Transverse colon (tissue), 4 donors: ENCODE results near the gene ATP2A1. TPM values are rescaled to one million over a fixed set of nuclear protein-coding genes. Genes with fewer than 3 reads are reported as not detected.
"Not testable (repeated sequence)": the region's sequence is repeated elsewhere in the genome, so short reads cannot be mapped to it uniquely, and the experiment has no call there.

Source experiments
- DNase-seq: peaks from one replicate; pipeline ENCODE4 v3.0.0-alpha.2; 2019
- H3K27ac ChIP-seq, 4 donors: fragments of 200-600 bp; sonication (generic); 2 replicates each; pipeline ENCODE4 v1.5.1; 2016 to 2018; ENCODE audit warnings: inconsistent platforms in 4 of 4
- H3K27me3 ChIP-seq: fragments of 200-600 bp; sonication (generic); 2 replicates; pipeline ENCODE4 v1.5.1; 2017; ENCODE audit warnings: inconsistent platforms
- H3K36me3 ChIP-seq, 4 donors: fragments of 200-600 bp; sonication (generic); 2 replicates each; pipeline ENCODE4 v1.5.1; 2017 to 2019; ENCODE audit warnings: inconsistent platforms in 4 of 4
- H3K4me1 ChIP-seq, 4 donors: fragments of 200-600 bp; sonication (generic); 2 replicates each; pipeline ENCODE4 v1.5.1; 2017 to 2020; ENCODE audit warnings: inconsistent platforms in 4 of 4
- H3K4me3 ChIP-seq, 4 donors: fragments of 200-600 bp; sonication (generic); 1 replicate in 1 of 4; 2 replicates in 3 of 4; pipeline versions ENCODE4 v1.5.1 to v1.6.1; 2017 to 2019; ENCODE audit warnings: inconsistent platforms in 4 of 4
- H3K9me3 ChIP-seq, 2 donors: fragments of 200-600 bp; sonication (generic); 2 replicates each; pipeline ENCODE4 v1.5.1; 2017 to 2019; ENCODE audit warnings: inconsistent platforms in 2 of 2
- EP300 ChIP-seq: sonication (generic); formaldehyde crosslinking; IDR thresholded peaks from one replicate; pipeline ENCODE4 v1.6.1; 2017; ENCODE audit warnings: antibody characterized with exemption, low read depth
- POLR2A ChIP-seq: fragments of 450-650 bp; IDR thresholded peaks from one replicate; pipeline ENCODE4 v1.6.1; 2016; ENCODE audit warnings: antibody characterized with exemption, mild to moderate bottlenecking, moderate library complexity
- POLR2AphosphoS5 ChIP-seq, 3 donors: sonication (generic); formaldehyde crosslinking; IDR thresholded peaks; one replicate each; pipeline ENCODE4 v1.6.1; 2016; ENCODE audit warnings: antibody characterized with exemption in 3 of 3
- WGBS, 2 donors: methylation state at CpG; one replicate each; pipeline ENCODE4 v1.1.5; 2018; ENCODE audit warnings: low coverage in 1 of 2; 5-methylcytosine and 5-hydroxymethylcytosine counted together
- in situ Hi-C, 4 donors: fragments of 200-750 bp; cut with MboI; loops; one replicate each; pipeline versions ENCODE4 v1.15.0 to v1.15.1; 2017; ENCODE audit warnings: low sequenced_read_pairs in 3 of 4, low pct_ligation_motif_present in 1 of 4, low pct_unique_long_range_greater_than_20kb in 1 of 4
- intact Hi-C: fragments of 100-400 bp; cut with DNase I; formaldehyde crosslinking; loops from one replicate; pipeline ENCODE4 v1.15.1; 2023; ENCODE audit warnings: low total_unique reads
- total RNA-seq, 4 donors: library from RNA; depleted of rRNA; stranded (reverse); fragments of >200 nt; gene quantifications; one replicate each; pipeline ENCODE4 v1.1.0, GENCODE V29; 2016
- TF ChIP-seq, protein P1 (sequence below), 5 experiments: fragments of 200-600 bp in 3 of 5; fragments of 450-650 bp in 2 of 5; sonication (generic) in 3 of 5; IDR thresholded peaks; 1 replicate in 2 of 5; 2 replicates in 3 of 5; pipeline ENCODE4 v1.5.1; 2016 to 2017; ENCODE audit warnings: antibody characterized with exemption in 5 of 5, inconsistent platforms in 3 of 5, mild to moderate bottlenecking in 2 of 5, moderate library complexity in 1 of 5

The ATP2A1 gene
- total RNA-seq, 4 donors from 2014 or later, result 1.1 to 3.2 (median 1.4) TPM; not detected in 1

- Histone ChIP-seq H3K36me3 (no peaks in the 10 kb centered on the region), H3K27me3 (peaks cover 9% of the 10 kb centered on the region), H3K27ac (peak overlapping the region in 3 of 4 donors; percentile 24 to 45 (median 34)), H3K4me3 (peak overlapping the region; percentile 51 to 69 (median 58)), H3K9me3 (no peaks in the 10 kb centered on the region), H3K4me1 (peaks cover 5 to 17% (median 13%) of the 10 kb centered on the region in 4 donors)
- DNase-seq, result peak; percentile 22
- intact Hi-C loops (loop anchor here (2.0 kb wide), 1 partner anchor 55 kb away; no protein-coding TSS in a partner anchor), in situ Hi-C loops (no loop called here)
- TF ChIP-seq EP300, result no peak
- TF ChIP-seq, protein P1, sequence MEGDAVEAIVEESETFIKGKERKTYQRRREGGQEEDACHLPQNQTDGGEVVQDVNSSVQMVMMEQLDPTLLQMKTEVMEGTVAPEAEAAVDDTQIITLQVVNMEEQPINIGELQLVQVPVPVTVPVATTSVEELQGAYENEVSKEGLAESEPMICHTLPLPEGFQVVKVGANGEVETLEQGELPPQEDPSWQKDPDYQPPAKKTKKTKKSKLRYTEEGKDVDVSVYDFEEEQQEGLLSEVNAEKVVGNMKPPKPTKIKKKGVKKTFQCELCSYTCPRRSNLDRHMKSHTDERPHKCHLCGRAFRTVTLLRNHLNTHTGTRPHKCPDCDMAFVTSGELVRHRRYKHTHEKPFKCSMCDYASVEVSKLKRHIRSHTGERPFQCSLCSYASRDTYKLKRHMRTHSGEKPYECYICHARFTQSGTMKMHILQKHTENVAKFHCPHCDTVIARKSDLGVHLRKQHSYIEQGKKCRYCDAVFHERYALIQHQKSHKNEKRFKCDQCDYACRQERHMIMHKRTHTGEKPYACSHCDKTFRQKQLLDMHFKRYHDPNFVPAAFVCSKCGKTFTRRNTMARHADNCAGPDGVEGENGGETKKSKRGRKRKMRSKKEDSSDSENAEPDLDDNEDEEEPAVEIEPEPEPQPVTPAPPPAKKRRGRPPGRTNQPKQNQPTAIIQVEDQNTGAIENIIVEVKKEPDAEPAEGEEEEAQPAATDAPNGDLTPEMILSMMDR (IDR thresholded peaks at IDR 0.05), result no peak
- no peak for TF ChIP-seq POLR2A
- no peak for TF ChIP-seq POLR2AphosphoS5 (IDR thresholded peaks at IDR 0.05)
- WGBS, 2 donors, result 1% methylated on average over 16 of the region's 27 CpGs; no CpG with 5 or more reads in 1 of the 2 donors
Measured at GRCh38 chr16:28879261-28879840, 1.1 kb downstream of the ATP2A1 start.

GRCh38 chr16:28879841-28880588, 1.7 kb downstream of the ATP2A1 start:
- Histone ChIP-seq H3K4me3 (peak overlapping the region; percentile 51 to 69 (median 58)), H3K4me1 (peaks cover 5 to 17% (median 13%) of the 10 kb centered on the region in 4 donors), H3K27me3 (peaks cover 9% of the 10 kb centered on the region), H3K27ac (peak overlapping the region in 3 of 4 donors; percentile 24 to 45 (median 34)), H3K9me3 (no peaks in the 10 kb centered on the region), H3K36me3 (no peaks in the 10 kb centered on the region)
- WGBS, 2 donors, result 5% methylated on average over 45 of the region's 66 CpGs; no CpG with 5 or more reads in 1 of the 2 donors
- DNase-seq, result peak; percentile 90
- TF ChIP-seq, protein P1 (IDR thresholded peaks at IDR 0.05), result peak in 4 of 5 experiments; percentile 28 to 56 (median 38)
- TF ChIP-seq POLR2AphosphoS5 (IDR thresholded peaks at IDR 0.05), result no peak
- intact Hi-C loops (loop anchor here (2.0 kb wide), 1 partner anchor 55 kb away; no protein-coding TSS in a partner anchor), in situ Hi-C loops (no loop called here)

- Histone ChIP-seq H3K36me3 (no peaks in the 10 kb centered on the region), H3K27me3 (peaks cover 9% of the 10 kb centered on the region), H3K27ac (no peak overlapping the region), H3K4me3 (peak overlapping the region in 1 of 4 donors; percentile 63), H3K9me3 (no peaks in the 10 kb centered on the region), H3K4me1 (peaks cover 5 to 17% (median 13%) of the 10 kb centered on the region in 4 donors)
- TF ChIP-seq POLR2AphosphoS5 (IDR thresholded peaks at IDR 0.05) (no peak), POLR2A (no peak), EP300 (no peak)
- TF ChIP-seq, protein P1 (IDR thresholded peaks at IDR 0.05), result no peak
- WGBS, 2 donors, result 54% methylated on average over 11 of the region's 11 CpGs; no CpG with 5 or more reads in 1 of the 2 donors
- intact Hi-C loops, result no loop called here
- in situ Hi-C loops, result no loop called here
- no peak for DNase-seq
Measured at GRCh38 chr16:28880589-28880915, 2.3 kb downstream of the ATP2A1 start.

DNA sequence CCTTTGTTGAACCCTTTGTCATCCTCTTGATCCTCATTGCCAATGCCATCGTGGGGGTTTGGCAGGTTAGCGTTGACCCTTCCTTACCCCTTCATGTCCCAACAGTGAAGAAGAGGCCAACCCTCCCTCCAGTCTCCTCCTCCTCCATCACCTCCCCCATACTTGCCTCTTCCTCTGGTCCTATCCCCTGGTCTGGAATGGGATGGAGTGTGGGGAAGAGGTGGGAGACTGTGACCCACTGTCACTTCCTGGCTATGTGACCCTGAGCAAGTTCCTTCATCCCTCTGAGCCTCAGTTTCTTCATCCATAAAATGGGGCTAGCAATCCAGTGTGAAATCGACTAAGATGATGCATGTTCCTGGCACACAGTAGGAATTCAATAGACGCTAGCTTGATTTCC, 2.7 kb downstream of the ATP2A1 start:
- TF ChIP-seq, protein P1 (IDR thresholded peaks at IDR 0.05), result no peak
- TF ChIP-seq POLR2AphosphoS5 (IDR thresholded peaks at IDR 0.05) (no peak), POLR2A (no peak), EP300 (no peak)
- peaks cover 5 to 17% (median 13%) of the 10 kb centered on the region in 4 donors for H3K4me1 ChIP-seq
- in situ Hi-C loops, result no loop called here
- H3K9me3 ChIP-seq, result no peaks in the 10 kb centered on the region
- intact Hi-C loops, result no loop called here
- no peaks in the 10 kb centered on the region for H3K36me3 ChIP-seq
- 67 to 100% methylated on average over 2 to 4 of the region's 4 CpGs for WGBS, 2 donors
- H3K27ac ChIP-seq, result no peak overlapping the region
- peaks cover 9% of the 10 kb centered on the region for H3K27me3 ChIP-seq
- H3K4me3 ChIP-seq, result no peak overlapping the region
- no peak for DNase-seq

- H3K9me3 ChIP-seq, H3K27ac ChIP-seq, H3K36me3 ChIP-seq, H3K4me3 ChIP-seq, intact Hi-C loops, DNase-seq, in situ Hi-C loops, H3K27me3 ChIP-seq: not testable (repeated sequence)
- 76 to 83% methylated on average over 4 of the region's 4 CpGs for WGBS, 2 donors
- peaks cover 5 to 17% (median 13%) of the 10 kb centered on the region in 4 donors for H3K4me1 ChIP-seq
Measured at GRCh38 chr16:28881565-28881964, 3.3 kb downstream of the ATP2A1 start.
